ENCODE measurements around the gene FOLR1. TPM values are rescaled to one million over a fixed set of nuclear protein-coding genes. Genes with fewer than 3 reads are reported as not detected.
"Not testable (repeated sequence)": the region's sequence is repeated elsewhere in the genome, so short reads cannot be mapped to it uniquely, and the experiment has no call there.

FOLR1 gene
- 0.26 TPM in 1 of 2 replicates, not detected in the other for polyA plus RNA-seq (2012; rRNA removed)
- polyA plus RNA-seq (2012; cell fraction: cytosol; rRNA removed): 0.08 and 0.14 TPM in 2 replicates
- 0.05 and 0.15 TPM in 2 replicates for polyA plus RNA-seq (2012; cell fraction: nucleus; rRNA removed)

DNA sequence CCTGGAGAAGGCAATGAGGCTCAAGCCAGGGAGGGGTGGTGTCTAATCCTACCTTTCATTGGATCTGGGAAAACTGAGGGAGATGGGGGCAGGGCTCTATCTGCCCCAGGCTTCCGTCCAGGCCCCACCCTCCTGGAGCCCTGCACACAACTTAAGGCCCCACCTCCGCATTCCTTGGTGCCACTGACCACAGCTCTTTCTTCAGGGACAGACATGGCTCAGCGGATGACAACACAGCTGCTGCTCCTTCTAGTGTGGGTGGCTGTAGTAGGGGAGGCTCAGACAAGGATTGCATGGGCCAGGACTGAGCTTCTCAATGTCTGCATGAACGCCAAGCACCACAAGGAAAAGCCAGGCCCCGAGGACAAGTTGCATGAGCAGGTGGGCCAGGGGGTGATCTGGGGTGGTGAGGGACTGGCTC is at the start of gene FOLR1:
Gene FOLR1 (plus strand): TSS at position 180 of the 421 bp plus-strand sequence. CDS start 34 bp downstream, at position 214.
- WGBS (ENCODE audit: low lambda C conversion rate): 77% methylated on average over 5 of the region's 5 CpGs
- TF ChIP-seq RCOR1 (IDR thresholded peaks at IDR 0.05; ENCODE audit: low read length) (no peak), RFX5 (IDR thresholded peaks at IDR 0.05; ENCODE audit: low read length) (no peak), MEF2A (IDR thresholded peaks at IDR 0.05; ENCODE audit: borderline replicate concordance, low read depth) (no peak), MXI1 (IDR thresholded peaks at IDR 0.05; ENCODE audit: low read depth, low read length) (no peak), TEAD4 (IDR thresholded peaks at IDR 0.05; ENCODE audit: borderline replicate concordance, insufficient read depth) (no peak), CHD2 (IDR thresholded peaks at IDR 0.05; ENCODE audit: low read length, partially characterized antibody) (no peak), POLR2AphosphoS5 (IDR thresholded peaks at IDR 0.05; ENCODE audit: low read depth, low read length) (no peak), RXRA (IDR thresholded peaks at IDR 0.05; ENCODE audit: borderline replicate concordance, low read depth) (no peak), NRF1 (IDR thresholded peaks at IDR 0.05; ENCODE audit: low read depth, low read length) (no peak), EP300 (IDR thresholded peaks at IDR 0.05; ENCODE audit: borderline replicate concordance in 1 of 2, low read depth in 1 of 2, low read length in 1 of 2) (no peak), NFIC (IDR thresholded peaks at IDR 0.05; ENCODE audit: borderline replicate concordance) (no peak), JUND (IDR thresholded peaks at IDR 0.05) (no peak), GATA2 (CRISPR knock-in tag; IDR thresholded peaks at IDR 0.05) (no peak), RAD21 (IDR thresholded peaks at IDR 0.05; ENCODE audit: low read length) (no peak), GABPA (IDR thresholded peaks at IDR 0.05; ENCODE audit: low read depth) (no peak)
- TF ChIP-seq, protein P1, sequence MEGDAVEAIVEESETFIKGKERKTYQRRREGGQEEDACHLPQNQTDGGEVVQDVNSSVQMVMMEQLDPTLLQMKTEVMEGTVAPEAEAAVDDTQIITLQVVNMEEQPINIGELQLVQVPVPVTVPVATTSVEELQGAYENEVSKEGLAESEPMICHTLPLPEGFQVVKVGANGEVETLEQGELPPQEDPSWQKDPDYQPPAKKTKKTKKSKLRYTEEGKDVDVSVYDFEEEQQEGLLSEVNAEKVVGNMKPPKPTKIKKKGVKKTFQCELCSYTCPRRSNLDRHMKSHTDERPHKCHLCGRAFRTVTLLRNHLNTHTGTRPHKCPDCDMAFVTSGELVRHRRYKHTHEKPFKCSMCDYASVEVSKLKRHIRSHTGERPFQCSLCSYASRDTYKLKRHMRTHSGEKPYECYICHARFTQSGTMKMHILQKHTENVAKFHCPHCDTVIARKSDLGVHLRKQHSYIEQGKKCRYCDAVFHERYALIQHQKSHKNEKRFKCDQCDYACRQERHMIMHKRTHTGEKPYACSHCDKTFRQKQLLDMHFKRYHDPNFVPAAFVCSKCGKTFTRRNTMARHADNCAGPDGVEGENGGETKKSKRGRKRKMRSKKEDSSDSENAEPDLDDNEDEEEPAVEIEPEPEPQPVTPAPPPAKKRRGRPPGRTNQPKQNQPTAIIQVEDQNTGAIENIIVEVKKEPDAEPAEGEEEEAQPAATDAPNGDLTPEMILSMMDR (IDR thresholded peaks at IDR 0.05): no peak
- TF ChIP-seq, protein P2, sequence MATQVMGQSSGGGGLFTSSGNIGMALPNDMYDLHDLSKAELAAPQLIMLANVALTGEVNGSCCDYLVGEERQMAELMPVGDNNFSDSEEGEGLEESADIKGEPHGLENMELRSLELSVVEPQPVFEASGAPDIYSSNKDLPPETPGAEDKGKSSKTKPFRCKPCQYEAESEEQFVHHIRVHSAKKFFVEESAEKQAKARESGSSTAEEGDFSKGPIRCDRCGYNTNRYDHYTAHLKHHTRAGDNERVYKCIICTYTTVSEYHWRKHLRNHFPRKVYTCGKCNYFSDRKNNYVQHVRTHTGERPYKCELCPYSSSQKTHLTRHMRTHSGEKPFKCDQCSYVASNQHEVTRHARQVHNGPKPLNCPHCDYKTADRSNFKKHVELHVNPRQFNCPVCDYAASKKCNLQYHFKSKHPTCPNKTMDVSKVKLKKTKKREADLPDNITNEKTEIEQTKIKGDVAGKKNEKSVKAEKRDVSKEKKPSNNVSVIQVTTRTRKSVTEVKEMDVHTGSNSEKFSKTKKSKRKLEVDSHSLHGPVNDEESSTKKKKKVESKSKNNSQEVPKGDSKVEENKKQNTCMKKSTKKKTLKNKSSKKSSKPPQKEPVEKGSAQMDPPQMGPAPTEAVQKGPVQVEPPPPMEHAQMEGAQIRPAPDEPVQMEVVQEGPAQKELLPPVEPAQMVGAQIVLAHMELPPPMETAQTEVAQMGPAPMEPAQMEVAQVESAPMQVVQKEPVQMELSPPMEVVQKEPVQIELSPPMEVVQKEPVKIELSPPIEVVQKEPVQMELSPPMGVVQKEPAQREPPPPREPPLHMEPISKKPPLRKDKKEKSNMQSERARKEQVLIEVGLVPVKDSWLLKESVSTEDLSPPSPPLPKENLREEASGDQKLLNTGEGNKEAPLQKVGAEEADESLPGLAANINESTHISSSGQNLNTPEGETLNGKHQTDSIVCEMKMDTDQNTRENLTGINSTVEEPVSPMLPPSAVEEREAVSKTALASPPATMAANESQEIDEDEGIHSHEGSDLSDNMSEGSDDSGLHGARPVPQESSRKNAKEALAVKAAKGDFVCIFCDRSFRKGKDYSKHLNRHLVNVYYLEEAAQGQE (IDR thresholded peaks at IDR 0.05; ENCODE audit: low read depth, low read length): no peak
- TF ChIP-seq, protein P3, sequence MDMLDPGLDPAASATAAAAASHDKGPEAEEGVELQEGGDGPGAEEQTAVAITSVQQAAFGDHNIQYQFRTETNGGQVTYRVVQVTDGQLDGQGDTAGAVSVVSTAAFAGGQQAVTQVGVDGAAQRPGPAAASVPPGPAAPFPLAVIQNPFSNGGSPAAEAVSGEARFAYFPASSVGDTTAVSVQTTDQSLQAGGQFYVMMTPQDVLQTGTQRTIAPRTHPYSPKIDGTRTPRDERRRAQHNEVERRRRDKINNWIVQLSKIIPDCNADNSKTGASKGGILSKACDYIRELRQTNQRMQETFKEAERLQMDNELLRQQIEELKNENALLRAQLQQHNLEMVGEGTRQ (IDR thresholded peaks at IDR 0.05; ENCODE audit: borderline replicate concordance, low read depth, low read length): no peak
- TF ChIP-seq, protein P4, sequence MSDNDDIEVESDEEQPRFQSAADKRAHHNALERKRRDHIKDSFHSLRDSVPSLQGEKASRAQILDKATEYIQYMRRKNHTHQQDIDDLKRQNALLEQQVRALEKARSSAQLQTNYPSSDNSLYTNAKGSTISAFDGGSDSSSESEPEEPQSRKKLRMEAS (IDR thresholded peaks at IDR 0.05; ENCODE audit: low read depth): no peak
- Histone ChIP-seq H3K9me2 (no peaks in the 10 kb centered on the region), H3K27me3 (ENCODE audit: insufficient read depth) (no peaks in the 10 kb centered on the region), H3K9ac (no peak within 1 kb of the TSS), H3K4me1 (ENCODE audit: control insufficient read depth in 1 of 2, insufficient read depth in 2 of 2, low read depth in 1 of 2, low read length in 1 of 2) (peaks cover 0 to 12% of the 10 kb centered on the region in 2 experiments; a peak in 1 of 4 replicates), H3K4me3 (ENCODE audit: low read depth in 2 of 2, low read length in 1 of 2) (no peak within 1 kb of the TSS), H3K79me2 (ENCODE audit: insufficient read depth) (no peaks in the 10 kb centered on the region), H4K20me1 (ENCODE audit: insufficient read depth) (no peaks in the 10 kb centered on the region), H3K27ac (ENCODE audit: low read depth in 2 of 2, low read length in 1 of 2) (no peak within 1 kb of the TSS), H2AFZ (ENCODE audit: low read depth) (no peak within 1 kb of the TSS), H3K9me3 (no peaks in the 10 kb centered on the region), H3F3A (replicated peaks; ENCODE audit: insufficient read depth) (no peaks in the 10 kb centered on the region), H3K36me3 (replicated peaks in 1 of 2; ENCODE audit: control insufficient read depth in 1 of 2, insufficient read depth in 2 of 2, low read length in 1 of 2) (no peaks in the 10 kb centered on the region), H3K4me2 (no peak within 1 kb of the TSS)
- POLR2A ChIA-PET: no interaction called here
- no peak for DNase-seq
- CTCF ChIA-PET: no interaction called here

DNA sequence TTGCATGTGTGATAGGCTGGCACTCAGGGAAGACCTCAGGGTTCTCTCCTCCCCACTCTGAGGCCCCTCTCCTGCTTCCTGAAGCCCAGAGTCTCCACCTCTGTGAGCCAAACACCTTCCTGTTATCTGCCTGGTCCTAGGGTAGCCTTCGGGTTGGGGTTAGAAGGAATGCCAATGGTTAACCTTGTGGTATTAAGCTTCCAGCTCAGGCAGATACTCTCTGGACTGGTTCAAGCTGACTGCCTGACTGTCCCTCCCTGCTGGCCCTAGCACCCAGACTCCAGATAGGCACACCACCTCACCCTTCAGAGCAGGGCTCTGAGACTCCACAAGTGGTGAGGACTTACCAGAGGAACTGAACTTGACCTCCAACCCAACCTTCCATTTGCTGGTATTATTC is 49.4 kb upstream of the FOLR1 start:
- H3K27me3 ChIP-seq (ENCODE audit: insufficient read depth); POLR2A ChIA-PET; H3K4me3 ChIP-seq (ENCODE audit: low read depth in 2 of 2, low read length in 1 of 2); DNase-seq; H3K27ac ChIP-seq (ENCODE audit: low read depth in 2 of 2, low read length in 1 of 2); H3K36me3 ChIP-seq (replicated peaks in 1 of 2; ENCODE audit: control insufficient read depth in 1 of 2, insufficient read depth in 2 of 2, low read length in 1 of 2); H2AFZ ChIP-seq (ENCODE audit: low read depth); H3K9ac ChIP-seq; H4K20me1 ChIP-seq (ENCODE audit: insufficient read depth); H3K4me2 ChIP-seq; H3K4me1 ChIP-seq (ENCODE audit: control insufficient read depth in 1 of 2, insufficient read depth in 2 of 2, low read depth in 1 of 2, low read length in 1 of 2); H3K9me3 ChIP-seq; H3F3A ChIP-seq (replicated peaks; ENCODE audit: insufficient read depth); H3K9me2 ChIP-seq; H3K79me2 ChIP-seq (ENCODE audit: insufficient read depth): not testable (repeated sequence)
- WGBS (ENCODE audit: low lambda C conversion rate): no CpG with 5 or more reads among the region's 1 CpG
- CTCF ChIA-PET: interaction anchor here (1.2 to 3.5 kb wide), 6 partner anchors 27 to 130 kb away, joined by 3 to 35 read pairs (median 10); partner anchors contain the start of gene ANAPC15
